Esophagus squamous epithelium (tissue), 5 donors: ENCODE measurements around the gene CGRRF1. TPM values are rescaled to one million over a fixed set of nuclear protein-coding genes. Genes with fewer than 3 reads are reported as not detected.

ENCODE experiments used
- DNase-seq: peaks from one replicate; lab custom pipeline; 2025; lab: John Stamatoyannopoulos, UW
- H3K27ac ChIP-seq, 4 donors: fragments of 200-600 bp; sonication (generic); one replicate each; pipeline ENCODE4 v1.5.1; 2016 to 2019; ENCODE audit warnings: mild to moderate bottlenecking in 1 of 4
- H3K27me3 ChIP-seq, 4 donors: fragments of 200-600 bp; sonication (generic); 1 replicate in 3 of 4; 2 replicates in 1 of 4; pipeline versions ENCODE4 v1.5.1 to v1.6.0; 2017 to 2021; ENCODE audit warnings: antibody characterized with exemption in 1 of 4
- H3K36me3 ChIP-seq, 3 donors: fragments of 200-600 bp; sonication (generic); one replicate each; pipeline ENCODE4 v1.5.1; 2016 to 2019
- H3K4me1 ChIP-seq, 3 donors: fragments of 200-600 bp; sonication (generic); one replicate each; pipeline ENCODE4 v1.5.1; 2017 to 2019
- H3K4me3 ChIP-seq, 4 donors: fragments of 200-600 bp; sonication (generic); 1 replicate in 3 of 4; 2 replicates in 1 of 4; pipeline ENCODE4 v1.5.1; 2016 to 2019; ENCODE audit warnings: mild to moderate bottlenecking in 2 of 4, moderate library complexity in 1 of 4
- H3K9me3 ChIP-seq, 3 donors: fragments of 200-600 bp; sonication (generic); one replicate each; pipeline ENCODE4 v1.5.1; 2016 to 2019
- POLR2A ChIP-seq, 4 donors: fragments of 450-650 bp; IDR thresholded peaks; one replicate each; pipeline ENCODE4 v1.6.1; 2017; ENCODE audit warnings: antibody characterized with exemption in 4 of 4, mild to moderate bottlenecking in 4 of 4, moderate library complexity in 3 of 4
- WGBS, 2 donors: methylation state at CpG; one replicate each; pipeline ENCODE4 v1.1.5; 2018; 5-methylcytosine and 5-hydroxymethylcytosine counted together
- intact Hi-C: fragments of 100-400 bp; cut with DNase I; formaldehyde crosslinking; loops from one replicate; pipeline ENCODE4 v1.15.0; 2022
- total RNA-seq, 4 donors: library from RNA; depleted of rRNA; stranded (reverse); fragments of >200 nt; gene quantifications; one replicate each; pipeline ENCODE4 v1.1.0, GENCODE V29; 2016
- TF ChIP-seq, protein P1 (sequence below), 6 experiments: fragments of 450-650 bp in 4 of 6; fragments of 200-600 bp in 2 of 6; sonication (generic) in 2 of 6; IDR thresholded peaks; one replicate each; pipeline ENCODE4 v1.5.1; 2016 to 2019; ENCODE audit warnings: antibody characterized with exemption in 6 of 6, mild to moderate bottlenecking in 4 of 6, moderate library complexity in 4 of 6
- donor health status: DM: yes; HTN: yes; CAD: no.

The CGRRF1 gene, protein sequence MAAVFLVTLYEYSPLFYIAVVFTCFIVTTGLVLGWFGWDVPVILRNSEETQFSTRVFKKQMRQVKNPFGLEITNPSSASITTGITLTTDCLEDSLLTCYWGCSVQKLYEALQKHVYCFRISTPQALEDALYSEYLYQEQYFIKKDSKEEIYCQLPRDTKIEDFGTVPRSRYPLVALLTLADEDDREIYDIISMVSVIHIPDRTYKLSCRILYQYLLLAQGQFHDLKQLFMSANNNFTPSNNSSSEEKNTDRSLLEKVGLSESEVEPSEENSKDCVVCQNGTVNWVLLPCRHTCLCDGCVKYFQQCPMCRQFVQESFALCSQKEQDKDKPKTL
- total RNA-seq: 10 to 100 TPM in 2 of 4 donors, 1 to 10 TPM in 2; 2.5 to 13.9 (median 10.3) TPM

DNA sequence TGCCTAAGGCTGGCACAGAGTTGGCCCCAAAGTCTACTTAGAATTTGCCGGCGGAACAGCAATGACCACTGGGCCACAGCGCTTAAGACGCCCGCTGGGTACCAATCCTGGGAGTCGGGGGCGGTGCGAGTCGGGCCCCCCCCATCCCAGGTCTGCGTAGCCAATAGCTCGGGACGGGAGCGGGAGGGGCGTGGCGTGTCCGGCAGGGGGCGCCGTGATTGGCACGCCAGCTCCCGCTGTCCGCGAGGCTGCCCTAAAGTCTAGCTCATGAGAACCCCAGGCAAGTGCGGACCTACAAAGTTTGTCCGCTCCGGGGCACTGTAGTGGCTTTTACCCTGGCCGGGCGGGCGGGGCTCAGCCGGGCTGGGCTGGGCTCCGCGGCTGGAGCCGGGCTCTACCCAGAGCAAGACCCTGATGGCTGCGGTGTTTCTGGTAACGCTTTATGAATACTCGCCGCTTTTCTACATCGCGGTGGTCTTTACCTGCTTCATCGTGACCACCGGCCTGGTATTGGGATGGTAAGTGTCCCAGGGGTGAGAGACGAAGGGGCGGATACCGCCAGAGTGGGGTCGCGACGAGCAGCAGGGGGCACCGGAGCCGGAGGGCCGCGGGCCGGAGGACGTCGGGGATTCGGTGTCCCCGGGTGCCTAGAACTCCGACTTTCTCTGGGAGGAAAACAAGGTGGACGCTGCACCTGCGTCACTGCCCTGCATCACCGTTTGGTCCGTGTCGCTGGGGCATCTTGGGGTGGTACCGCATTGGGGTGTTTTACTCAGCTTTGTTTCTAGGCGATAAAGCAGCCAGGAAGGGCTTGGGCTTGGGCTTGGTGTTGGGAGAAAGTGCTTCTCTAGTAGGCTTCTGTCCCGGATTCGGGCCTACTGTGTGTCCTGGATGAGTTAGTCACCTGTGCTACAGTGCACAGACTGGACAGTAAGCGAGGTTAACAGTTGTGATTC is at the start of gene CGRRF1:
Gene CGRRF1 (plus strand): TSS at position 361 of the 956 bp plus-strand sequence. CDS start 54 bp downstream, at position 415.
- Histone ChIP-seq H3K9me3 (no peaks in the 10 kb centered on the region), H3K27me3 (no peaks in the 10 kb centered on the region), H3K27ac (peak within 1 kb of the TSS; percentile 80 to 90 (median 88)), H3K4me1 (peaks cover 0 to 36% (median 20%) of the 10 kb centered on the region in 3 donors), H3K4me3 (peak within 1 kb of the TSS; percentile 77 to 97 (median 94)), H3K36me3 (no peaks in the 10 kb centered on the region)
- intact Hi-C loops: no loop called here
- peak in 3 of 4 donors; percentile 48 to 69 (median 54) for TF ChIP-seq POLR2A (IDR thresholded peaks at IDR 0.05)
- TF ChIP-seq, protein P1, sequence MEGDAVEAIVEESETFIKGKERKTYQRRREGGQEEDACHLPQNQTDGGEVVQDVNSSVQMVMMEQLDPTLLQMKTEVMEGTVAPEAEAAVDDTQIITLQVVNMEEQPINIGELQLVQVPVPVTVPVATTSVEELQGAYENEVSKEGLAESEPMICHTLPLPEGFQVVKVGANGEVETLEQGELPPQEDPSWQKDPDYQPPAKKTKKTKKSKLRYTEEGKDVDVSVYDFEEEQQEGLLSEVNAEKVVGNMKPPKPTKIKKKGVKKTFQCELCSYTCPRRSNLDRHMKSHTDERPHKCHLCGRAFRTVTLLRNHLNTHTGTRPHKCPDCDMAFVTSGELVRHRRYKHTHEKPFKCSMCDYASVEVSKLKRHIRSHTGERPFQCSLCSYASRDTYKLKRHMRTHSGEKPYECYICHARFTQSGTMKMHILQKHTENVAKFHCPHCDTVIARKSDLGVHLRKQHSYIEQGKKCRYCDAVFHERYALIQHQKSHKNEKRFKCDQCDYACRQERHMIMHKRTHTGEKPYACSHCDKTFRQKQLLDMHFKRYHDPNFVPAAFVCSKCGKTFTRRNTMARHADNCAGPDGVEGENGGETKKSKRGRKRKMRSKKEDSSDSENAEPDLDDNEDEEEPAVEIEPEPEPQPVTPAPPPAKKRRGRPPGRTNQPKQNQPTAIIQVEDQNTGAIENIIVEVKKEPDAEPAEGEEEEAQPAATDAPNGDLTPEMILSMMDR (IDR thresholded peaks at IDR 0.05): peak; percentile 51 to 96 (median 70)
- WGBS, 2 donors: 0% methylated on average over 3 to 23 of the region's 66 CpGs
- peak; percentile 87 for DNase-seq

DNA sequence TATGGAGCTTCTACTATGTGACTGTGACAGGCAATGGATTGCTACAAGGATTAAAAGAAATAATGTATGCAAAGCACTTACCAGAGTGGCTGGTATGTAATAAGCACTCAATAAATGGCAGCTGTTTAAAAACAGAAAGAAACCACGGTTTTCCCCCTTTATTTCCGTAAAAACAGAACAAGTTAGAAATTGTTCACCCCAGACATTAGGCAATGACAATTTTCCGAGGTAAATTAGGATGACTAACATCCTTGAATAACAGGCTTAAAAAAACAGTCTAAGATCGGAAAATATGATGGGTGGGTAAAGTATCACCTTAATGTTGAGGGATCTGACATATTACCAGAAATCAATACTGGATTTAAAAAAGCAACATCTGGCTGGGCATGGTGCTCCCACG is 47.7 kb upstream of the CGRRF1 start:
- no peaks in the 10 kb centered on the region for H3K36me3 ChIP-seq
- peaks cover 0 to 2% (median 0%) of the 10 kb centered on the region in 3 donors for H3K9me3 ChIP-seq
- TF ChIP-seq POLR2A (IDR thresholded peaks at IDR 0.05): no peak
- TF ChIP-seq, protein P1 (IDR thresholded peaks at IDR 0.05): no peak
- intact Hi-C loops: no loop called here
- H3K4me1 ChIP-seq: no peaks in the 10 kb centered on the region
- H3K27ac ChIP-seq: no peak overlapping the region
- H3K27me3 ChIP-seq: no peaks in the 10 kb centered on the region
- 15 to 30% methylated on average over 5 of the region's 5 CpGs for WGBS, 2 donors
- no peak for DNase-seq
- no peak overlapping the region for H3K4me3 ChIP-seq

DNA sequence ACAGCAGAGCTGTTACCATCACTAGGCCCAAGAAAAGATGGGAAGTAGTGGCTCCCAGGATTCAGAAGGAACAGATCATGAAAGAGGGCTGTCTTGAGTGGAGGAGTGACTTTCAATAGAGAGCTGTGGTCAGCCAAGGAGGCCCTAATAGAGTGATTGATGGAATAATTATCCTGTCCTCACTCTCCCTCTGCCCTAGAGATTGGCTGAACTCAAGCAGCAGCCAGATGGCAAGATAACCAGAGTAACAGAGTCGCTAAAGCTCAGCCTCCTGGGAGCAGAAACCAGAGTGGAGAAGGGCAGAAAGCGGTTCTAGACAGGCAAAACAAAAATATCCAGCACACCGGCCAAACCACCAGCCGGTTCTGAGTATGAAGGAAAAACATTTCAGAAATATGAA is 44.1 kb upstream of the CGRRF1 start:
- H3K9me3 ChIP-seq: peaks cover 0 to 12% (median 0%) of the 10 kb centered on the region in 3 donors
- 68 to 77% methylated on average over 4 of the region's 4 CpGs for WGBS, 2 donors
- H3K27me3 ChIP-seq: no peaks in the 10 kb centered on the region
- TF ChIP-seq, protein P1 (IDR thresholded peaks at IDR 0.05): no peak
- no peak for TF ChIP-seq POLR2A (IDR thresholded peaks at IDR 0.05)
- no peak overlapping the region for H3K27ac ChIP-seq
- no peaks in the 10 kb centered on the region for H3K36me3 ChIP-seq
- no peak overlapping the region for H3K4me3 ChIP-seq
- DNase-seq: no peak
- intact Hi-C loops: no loop called here
- no peaks in the 10 kb centered on the region for H3K4me1 ChIP-seq

DNA sequence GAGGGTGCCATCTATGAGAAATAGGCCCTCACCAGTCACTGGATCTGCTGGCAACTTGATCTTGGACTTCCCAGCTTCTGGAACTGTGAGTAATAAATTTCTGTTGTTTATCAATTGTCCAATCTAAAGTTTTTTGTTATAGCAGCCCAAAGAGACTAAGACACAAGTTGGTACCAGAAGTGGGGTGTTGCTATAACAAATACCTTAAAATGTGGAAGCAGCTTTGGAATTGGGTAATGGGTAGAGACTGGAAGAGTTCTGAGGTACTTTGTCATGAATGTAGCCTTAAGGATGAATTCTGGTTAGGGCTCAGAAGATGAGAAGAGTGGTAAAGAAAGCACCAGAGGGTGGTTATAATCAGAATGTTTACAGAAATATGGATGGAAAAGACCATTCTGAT is 42.4 kb upstream of the CGRRF1 start:
- Histone ChIP-seq H3K36me3 (no peaks in the 10 kb centered on the region), H3K4me1 (no peaks in the 10 kb centered on the region), H3K27ac (no peak overlapping the region)

More for the DNA sequence above, 42.4 kb upstream of the CGRRF1 start:
- TF ChIP-seq POLR2A (IDR thresholded peaks at IDR 0.05): no peak
- TF ChIP-seq, protein P1 (IDR thresholded peaks at IDR 0.05): no peak
- intact Hi-C loops: no loop called here
- no peak for DNase-seq
- H3K4me3 ChIP-seq: no peak overlapping the region
- peaks cover 0 to 12% (median 0%) of the 10 kb centered on the region in 3 donors for H3K9me3 ChIP-seq
- no peaks in the 10 kb centered on the region for H3K27me3 ChIP-seq
